GM12892 (cell line): ENCODE results near the gene GYPC.

Experiments used
- POLR2AphosphoS5 ChIP-seq: IDR thresholded peaks from 2 replicates; pipeline ENCODE4 v1.6.1; 2011; ENCODE audit warnings: low read depth, low read length, control low read depth
- TAF1 ChIP-seq: IDR thresholded peaks from 2 replicates; pipeline ENCODE4 v1.6.1; 2011; ENCODE audit warnings: low read depth, mild to moderate bottlenecking, control low read depth, low read length, borderline replicate concordance

GRCh38 chr2:126614524-126615227 lies 41.3 kb upstream of the GYPC start:
- TF ChIP-seq TAF1 (no peak), POLR2AphosphoS5 (no peak)
